ENCODE measurements around the gene TRAPPC2.

TRAPPC2 gene

DNA sequence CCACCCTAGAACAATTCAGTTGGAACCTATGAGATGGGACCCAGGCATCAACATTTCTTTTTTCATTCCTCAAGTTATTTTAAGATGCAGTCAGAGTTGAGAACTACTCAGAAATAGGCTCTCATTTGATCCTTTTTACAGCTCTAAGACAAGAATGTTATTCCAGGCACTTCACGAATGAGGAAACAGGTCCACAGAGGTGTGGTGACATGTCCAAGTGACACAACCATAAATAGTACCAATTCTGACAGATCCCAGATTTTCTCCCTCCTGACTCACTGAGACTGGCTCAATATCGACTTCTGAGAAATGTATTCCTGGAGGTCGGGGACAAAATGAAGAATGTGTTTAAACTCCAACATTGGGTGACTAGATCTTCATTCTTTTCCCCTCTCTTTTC, 70.4 kb downstream of the TRAPPC2 start:
- no peak for FAIRE-seq

DNA sequence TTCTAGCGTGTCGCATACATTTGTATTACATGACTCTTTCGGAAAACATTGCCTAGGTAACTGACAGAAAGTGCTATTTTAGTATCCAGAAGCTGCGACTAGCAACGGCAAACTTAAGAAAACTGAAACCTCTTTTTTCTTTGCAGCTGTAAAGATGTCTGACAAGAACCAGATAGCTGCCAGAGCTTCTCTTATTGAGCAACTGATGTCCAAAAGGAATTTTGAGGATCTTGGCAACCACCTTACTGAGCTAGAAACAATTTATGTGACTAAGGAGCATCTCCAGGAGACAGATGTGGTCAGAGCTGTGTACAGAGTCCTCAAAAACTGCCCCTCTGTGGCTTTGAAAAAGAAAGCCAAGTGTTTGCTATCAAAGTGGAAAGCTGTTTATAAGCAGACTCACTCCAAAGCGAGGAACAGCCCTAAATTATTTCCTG, 72.0 kb downstream of the TRAPPC2 start:
- FAIRE-seq = no peak

Data from colon (tissue), 2 donors.